Liver (tissue), 3 donors: ENCODE results near the gene ANKRD33.

Experiments
- GABPA ChIP-seq, 2 donors: IDR thresholded peaks in 1 of 2; conservative IDR thresholded peaks in 1 of 2; 2 replicates each; pipeline ENCODE4 v1.6.1; 2016; ENCODE audit warnings: antibody characterized with exemption in 2 of 2, mild to moderate bottlenecking in 1 of 2, moderate library complexity in 1 of 2
- JUND ChIP-seq, 2 donors: IDR thresholded peaks; 2 replicates each; pipeline ENCODE4 v1.6.1; 2016; ENCODE audit warnings: antibody characterized with exemption in 2 of 2
- RAD21 ChIP-seq, 2 donors: IDR thresholded peaks; 2 replicates each; pipeline ENCODE4 v1.6.1; 2016; ENCODE audit warnings: antibody characterized with exemption in 2 of 2, mild to moderate bottlenecking in 2 of 2
- TAF1 ChIP-seq: conservative IDR thresholded peaks from 2 replicates; pipeline ENCODE4 v1.6.1; 2016; ENCODE audit warnings: antibody characterized with exemption, mild to moderate bottlenecking
- TF ChIP-seq, protein P1 (sequence below): fragments of 150-350 bp; IDR thresholded peaks from 2 replicates; pipeline ENCODE4 v1.5.1; 2017; ENCODE audit warnings: improper control_type of control experiment, low read depth, low read length; ENCODE audit not compliant: missing input control
- TF ChIP-seq, protein P2 (sequence below): IDR thresholded peaks from 2 replicates; pipeline ENCODE4 v1.6.1; 2016; ENCODE audit warnings: antibody characterized with exemption, mild to moderate bottlenecking
- TF ChIP-seq, protein P3 (sequence below): IDR thresholded peaks from 2 replicates; pipeline ENCODE4 v1.6.1; 2016; ENCODE audit warnings: antibody characterized with exemption
- TF ChIP-seq, protein P4 (sequence below): IDR thresholded peaks from 2 replicates; pipeline ENCODE4 v1.6.1; 2016; ENCODE audit warnings: antibody characterized with exemption
- donor health status: healthy.
- donor health status: healthy.

DNA sequence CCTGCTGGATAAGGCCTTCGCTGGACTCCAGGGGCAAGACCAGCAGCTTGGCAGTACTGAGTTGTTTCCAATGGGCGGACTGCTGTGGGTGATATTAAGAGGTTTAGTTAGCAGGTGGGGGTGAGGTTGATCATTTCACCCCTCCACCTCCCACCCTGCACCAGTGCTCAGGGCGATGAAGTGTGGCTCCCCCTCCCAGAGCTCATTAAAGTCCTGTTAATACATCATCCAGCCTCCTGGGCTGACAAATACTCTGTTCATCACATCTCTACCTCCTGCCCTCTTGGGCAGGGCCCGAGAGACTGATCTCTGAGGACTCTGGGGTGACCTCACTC is 37.0 kb upstream of the ANKRD33 start:
- TF ChIP-seq, protein P1, sequence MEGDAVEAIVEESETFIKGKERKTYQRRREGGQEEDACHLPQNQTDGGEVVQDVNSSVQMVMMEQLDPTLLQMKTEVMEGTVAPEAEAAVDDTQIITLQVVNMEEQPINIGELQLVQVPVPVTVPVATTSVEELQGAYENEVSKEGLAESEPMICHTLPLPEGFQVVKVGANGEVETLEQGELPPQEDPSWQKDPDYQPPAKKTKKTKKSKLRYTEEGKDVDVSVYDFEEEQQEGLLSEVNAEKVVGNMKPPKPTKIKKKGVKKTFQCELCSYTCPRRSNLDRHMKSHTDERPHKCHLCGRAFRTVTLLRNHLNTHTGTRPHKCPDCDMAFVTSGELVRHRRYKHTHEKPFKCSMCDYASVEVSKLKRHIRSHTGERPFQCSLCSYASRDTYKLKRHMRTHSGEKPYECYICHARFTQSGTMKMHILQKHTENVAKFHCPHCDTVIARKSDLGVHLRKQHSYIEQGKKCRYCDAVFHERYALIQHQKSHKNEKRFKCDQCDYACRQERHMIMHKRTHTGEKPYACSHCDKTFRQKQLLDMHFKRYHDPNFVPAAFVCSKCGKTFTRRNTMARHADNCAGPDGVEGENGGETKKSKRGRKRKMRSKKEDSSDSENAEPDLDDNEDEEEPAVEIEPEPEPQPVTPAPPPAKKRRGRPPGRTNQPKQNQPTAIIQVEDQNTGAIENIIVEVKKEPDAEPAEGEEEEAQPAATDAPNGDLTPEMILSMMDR = no peak
- TF ChIP-seq RAD21 (IDR thresholded peaks at IDR 0.05) (no peak), TAF1 (no peak), JUND (IDR thresholded peaks at IDR 0.05) (no peak), GABPA (IDR thresholded peaks at IDR 0.05 in 1 of 2, conservative IDR thresholded peaks at IDR 0.05 in 1 of 2) (no peak)
- TF ChIP-seq, protein P2, sequence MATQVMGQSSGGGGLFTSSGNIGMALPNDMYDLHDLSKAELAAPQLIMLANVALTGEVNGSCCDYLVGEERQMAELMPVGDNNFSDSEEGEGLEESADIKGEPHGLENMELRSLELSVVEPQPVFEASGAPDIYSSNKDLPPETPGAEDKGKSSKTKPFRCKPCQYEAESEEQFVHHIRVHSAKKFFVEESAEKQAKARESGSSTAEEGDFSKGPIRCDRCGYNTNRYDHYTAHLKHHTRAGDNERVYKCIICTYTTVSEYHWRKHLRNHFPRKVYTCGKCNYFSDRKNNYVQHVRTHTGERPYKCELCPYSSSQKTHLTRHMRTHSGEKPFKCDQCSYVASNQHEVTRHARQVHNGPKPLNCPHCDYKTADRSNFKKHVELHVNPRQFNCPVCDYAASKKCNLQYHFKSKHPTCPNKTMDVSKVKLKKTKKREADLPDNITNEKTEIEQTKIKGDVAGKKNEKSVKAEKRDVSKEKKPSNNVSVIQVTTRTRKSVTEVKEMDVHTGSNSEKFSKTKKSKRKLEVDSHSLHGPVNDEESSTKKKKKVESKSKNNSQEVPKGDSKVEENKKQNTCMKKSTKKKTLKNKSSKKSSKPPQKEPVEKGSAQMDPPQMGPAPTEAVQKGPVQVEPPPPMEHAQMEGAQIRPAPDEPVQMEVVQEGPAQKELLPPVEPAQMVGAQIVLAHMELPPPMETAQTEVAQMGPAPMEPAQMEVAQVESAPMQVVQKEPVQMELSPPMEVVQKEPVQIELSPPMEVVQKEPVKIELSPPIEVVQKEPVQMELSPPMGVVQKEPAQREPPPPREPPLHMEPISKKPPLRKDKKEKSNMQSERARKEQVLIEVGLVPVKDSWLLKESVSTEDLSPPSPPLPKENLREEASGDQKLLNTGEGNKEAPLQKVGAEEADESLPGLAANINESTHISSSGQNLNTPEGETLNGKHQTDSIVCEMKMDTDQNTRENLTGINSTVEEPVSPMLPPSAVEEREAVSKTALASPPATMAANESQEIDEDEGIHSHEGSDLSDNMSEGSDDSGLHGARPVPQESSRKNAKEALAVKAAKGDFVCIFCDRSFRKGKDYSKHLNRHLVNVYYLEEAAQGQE = no peak
- TF ChIP-seq, protein P3, sequence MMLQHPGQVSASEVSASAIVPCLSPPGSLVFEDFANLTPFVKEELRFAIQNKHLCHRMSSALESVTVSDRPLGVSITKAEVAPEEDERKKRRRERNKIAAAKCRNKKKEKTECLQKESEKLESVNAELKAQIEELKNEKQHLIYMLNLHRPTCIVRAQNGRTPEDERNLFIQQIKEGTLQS = no peak
- TF ChIP-seq, protein P4, sequence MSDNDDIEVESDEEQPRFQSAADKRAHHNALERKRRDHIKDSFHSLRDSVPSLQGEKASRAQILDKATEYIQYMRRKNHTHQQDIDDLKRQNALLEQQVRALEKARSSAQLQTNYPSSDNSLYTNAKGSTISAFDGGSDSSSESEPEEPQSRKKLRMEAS = no peak
